Small intestine (tissue), 7 donors: ENCODE results near the gene TTC17. TPM values are rescaled to one million over a fixed set of nuclear protein-coding genes. Genes with fewer than 3 reads are reported as not detected.
"Not testable (repeated sequence)": the region's sequence is repeated elsewhere in the genome, so short reads cannot be mapped to it uniquely, and the experiment has no call there.

Source experiments
- DNase-seq, 2 donors: peaks; one replicate each; pipeline versions ENCODE4 v3.0.0 to v3.0.0-alpha.2; 2013
- FAIRE-seq: peaks from 2 replicates; lab custom pipeline; 2012; peaks lifted over from hg19 to GRCh38; lab: Jason Lieb, UNC
- H3K27ac ChIP-seq, 3 donors: one replicate each; pipeline ENCODE4 v1.5.1; 2013; ENCODE audit warnings: low read length in 2 of 3, mild to moderate bottlenecking in 2 of 3, control low read depth in 1 of 3, inconsistent platforms in 1 of 3, low read depth in 1 of 3, moderate library complexity in 1 of 3
- H3K27me3 ChIP-seq, 3 donors: one replicate each; pipeline ENCODE4 v1.6.1; 2013; ENCODE audit warnings: low read length in 3 of 3, inconsistent platforms in 1 of 3; ENCODE audit not compliant: control insufficient read depth in 3 of 3, insufficient read depth in 3 of 3
- H3K36me3 ChIP-seq, 3 donors: one replicate each; pipeline ENCODE4 v1.6.1; 2013; ENCODE audit warnings: low read length in 3 of 3, inconsistent platforms in 1 of 3, low read depth in 1 of 3, mild to moderate bottlenecking in 1 of 3, moderate library complexity in 1 of 3; ENCODE audit not compliant: control insufficient read depth in 3 of 3, insufficient read depth in 2 of 3
- H3K4me1 ChIP-seq, 3 donors: one replicate each; pipeline ENCODE4 v1.6.1; 2013; ENCODE audit warnings: low read length in 2 of 3, inconsistent platforms in 1 of 3, low read depth in 1 of 3, mild to moderate bottlenecking in 1 of 3, moderate library complexity in 1 of 3; ENCODE audit not compliant: control insufficient read depth in 3 of 3, insufficient read depth in 2 of 3
- H3K4me3 ChIP-seq, 3 donors: one replicate each; pipeline ENCODE4 v1.5.1; 2013; ENCODE audit warnings: low read length in 3 of 3, control low read depth in 1 of 3, inconsistent platforms in 1 of 3, low read depth in 1 of 3, mild to moderate bottlenecking in 1 of 3, moderate library complexity in 1 of 3
- H3K9me3 ChIP-seq, 2 donors: one replicate each; pipeline ENCODE4 v1.6.1; 2013; ENCODE audit warnings: low read depth in 1 of 2, low read length in 1 of 2; ENCODE audit not compliant: control insufficient read depth in 2 of 2, insufficient read depth in 1 of 2
- WGBS, 3 donors: extraction: QIAGEN DNeasy Blood & Tissue Kit; methylation state at CpG; one replicate each; pipeline ENCODE4 v1.1.7; 2013; 5-methylcytosine and 5-hydroxymethylcytosine counted together
- polyA plus RNA-seq, 4 donors: library from polyadenylated mRNA; stranded (reverse) in 3 of 4; unstranded in 1 of 4; fragments of 200-250 nt in 3 of 4; fragments of 120-200 nt in 1 of 4; gene quantifications; one replicate each; pipeline versions ENCODE4 v1.2.1 to v1.2.3, GENCODE V29; 2013
- donor health status: healthy with polysubstance abuse.
- donor health status: control.
- donor health status: control.
- donor health status: Bipolar disorder and iron deficiency.
- donor health status: healthy.

The TTC17 gene
- polyA plus RNA-seq, 4 donors, result 22.2 to 147 (median 36.6) TPM

GRCh38 chr11:43440486-43440885, 81.8 kb downstream of the TTC17 start:
- DNase-seq (peak; percentile 5 to 52), FAIRE-seq (no peak)
- Histone ChIP-seq H3K36me3 (peaks cover 5 to 26% (median 15%) of the 10 kb centered on the region in 3 donors), H3K4me1 (no peaks in the 10 kb centered on the region), H3K4me3 (no peak overlapping the region), H3K27me3 (no peaks in the 10 kb centered on the region), H3K27ac (peak overlapping the region in 1 of 3 donors; percentile 14), H3K9me3 (no peaks in the 10 kb centered on the region)
- WGBS, 3 donors, result 29 to 66% (median 53%) methylated on average over 2 of the region's 2 CpGs

GRCh38 chr11:43443811-43444210, 85.1 kb downstream of the TTC17 start:
- H3K4me1 ChIP-seq, result no peaks in the 10 kb centered on the region
- H3K9me3 ChIP-seq, result no peaks in the 10 kb centered on the region
- H3K36me3 ChIP-seq, result peaks cover 16 to 26% (median 23%) of the 10 kb centered on the region in 3 donors
- no peak overlapping the region for H3K27ac ChIP-seq
- H3K27me3 ChIP-seq, result no peaks in the 10 kb centered on the region
- H3K4me3 ChIP-seq, result no peak overlapping the region
- 94 to 96% (median 95%) methylated on average over 4 of the region's 4 CpGs for WGBS, 3 donors
- FAIRE-seq (no peak), DNase-seq (no peak)

GRCh38 chr11:43447151-43447550, 88.4 kb downstream of the TTC17 start:
- Histone ChIP-seq H3K4me1 (no peaks in the 10 kb centered on the region), H3K27ac (no peak overlapping the region), H3K36me3 (peaks cover 23 to 29% (median 27%) of the 10 kb centered on the region in 3 donors), H3K9me3 (no peaks in the 10 kb centered on the region), H3K27me3 (no peaks in the 10 kb centered on the region), H3K4me3 (no peak overlapping the region)
- FAIRE-seq (no peak), DNase-seq (no peak)

- FAIRE-seq (no peak), DNase-seq (no peak)
- H3K9me3 ChIP-seq, result peaks cover 0 to 6% of the 10 kb centered on the region in 2 donors
- H3K4me3 ChIP-seq, result no peak overlapping the region
- H3K27me3 ChIP-seq, result no peaks in the 10 kb centered on the region
- no peak overlapping the region for H3K27ac ChIP-seq
- 67 to 92% (median 71%) methylated on average over 2 of the region's 2 CpGs for WGBS, 3 donors
- peaks cover 12 to 18% (median 16%) of the 10 kb centered on the region in 3 donors for H3K36me3 ChIP-seq
- H3K4me1 ChIP-seq, result no peaks in the 10 kb centered on the region
These were observed 99.8 kb downstream of the TTC17 start for GRCh38 chr11:43458486-43458885.

- no peak overlapping the region for H3K27ac ChIP-seq
- no peak overlapping the region for H3K4me3 ChIP-seq
- FAIRE-seq, result no peak
- no peaks in the 10 kb centered on the region for H3K4me1 ChIP-seq
- H3K27me3 ChIP-seq, result no peaks in the 10 kb centered on the region
- 89 to 100% (median 96%) methylated on average over 1 of the region's 1 CpG for WGBS, 3 donors
- H3K36me3 ChIP-seq, result peaks cover 12 to 18% (median 14%) of the 10 kb centered on the region in 3 donors
- no peak for DNase-seq
- H3K9me3 ChIP-seq, result peaks cover 0 to 6% of the 10 kb centered on the region in 2 donors
These were observed 100.5 kb downstream of the TTC17 start for GRCh38 chr11:43459246-43459645.

GRCh38 chr11:43462359-43462758, 103.6 kb downstream of the TTC17 start:
- no peak for DNase-seq
- Histone ChIP-seq H3K36me3 (peaks cover 12 to 21% (median 19%) of the 10 kb centered on the region in 3 donors), H3K27ac (no peak overlapping the region), H3K4me3 (no peak overlapping the region), H3K4me1 (no peaks in the 10 kb centered on the region), H3K27me3 (no peaks in the 10 kb centered on the region), H3K9me3 (peaks cover 0 to 17% of the 10 kb centered on the region in 2 donors)
- FAIRE-seq, result no peak
- 61 to 81% (median 72%) methylated on average over 1 of the region's 1 CpG for WGBS, 3 donors

GRCh38 chr11:43467958-43468357, 109.2 kb downstream of the TTC17 start:
- Histone ChIP-seq H3K36me3 (peaks cover 0 to 11% (median 9%) of the 10 kb centered on the region in 3 donors), H3K4me3 (no peak overlapping the region), H3K4me1 (no peaks in the 10 kb centered on the region), H3K27ac (no peak overlapping the region), H3K9me3 (peaks cover 0 to 23% of the 10 kb centered on the region in 2 donors), H3K27me3 (no peaks in the 10 kb centered on the region)
- DNase-seq, result no peak
- FAIRE-seq, result no peak

GRCh38 chr11:43477491-43477890, 118.8 kb downstream of the TTC17 start:
- not testable (repeated sequence) for H3K4me3 ChIP-seq, H3K27ac ChIP-seq, DNase-seq, FAIRE-seq, H3K4me1 ChIP-seq, H3K27me3 ChIP-seq
- 91 to 96% (median 94%) methylated on average over 5 of the region's 5 CpGs for WGBS, 3 donors
- Histone ChIP-seq H3K36me3 (peaks cover 0 to 11% (median 0%) of the 10 kb centered on the region in 3 donors), H3K9me3 (peaks cover 0 to 31% of the 10 kb centered on the region in 2 donors)

GRCh38 chr11:43486141-43486540, 127.4 kb downstream of the TTC17 start:
- no peak for DNase-seq
- Histone ChIP-seq H3K36me3 (peaks cover 0 to 27% (median 3%) of the 10 kb centered on the region in 3 donors), H3K27me3 (no peaks in the 10 kb centered on the region), H3K4me3 (no peak overlapping the region), H3K9me3 (peaks cover 0 to 6% of the 10 kb centered on the region in 2 donors), H3K27ac (no peak overlapping the region), H3K4me1 (no peaks in the 10 kb centered on the region)
- no peak for FAIRE-seq
- 92 to 94% (median 92%) methylated on average over 6 of the region's 6 CpGs for WGBS, 3 donors
